NT2/D1 (cell line): ENCODE results near the gene ZC3H4.

Source experiments
- YY1 ChIP-seq: IDR thresholded peaks from 2 replicates; pipeline ENCODE4 v1.6.1; 2011; ENCODE audit not compliant: insufficient read length, insufficient read depth
- ZNF274 ChIP-seq: IDR thresholded peaks from 2 replicates; pipeline ENCODE4 v1.6.1; 2011; ENCODE audit warnings: mild to moderate bottlenecking, low read depth, low read length

DNA sequence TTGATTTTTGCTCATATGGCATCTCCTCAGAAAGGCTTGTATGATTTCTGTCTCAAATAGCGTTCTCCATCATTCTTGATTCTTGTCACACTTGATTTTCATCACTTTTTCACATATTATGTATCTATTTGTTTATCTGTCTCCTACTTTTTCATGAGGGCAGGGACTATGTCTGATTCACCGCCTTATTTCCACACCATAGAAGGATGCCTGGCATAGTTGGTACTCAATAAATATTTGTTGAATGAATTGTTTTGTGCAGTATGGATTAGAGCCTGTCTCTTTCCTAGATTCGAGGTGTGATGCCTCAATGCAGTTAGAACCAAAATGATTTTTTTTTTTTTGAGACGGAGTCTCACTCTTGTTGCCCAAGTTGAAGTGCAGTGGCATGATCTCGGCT, 29.2 kb upstream of the ZC3H4 start:
- TF ChIP-seq YY1 (no peak), ZNF274 (no peak)
